Measurements from ENCODE around the gene GIPC2. TPM values are rescaled to one million over a fixed set of nuclear protein-coding genes. Genes with fewer than 3 reads are reported as not detected.
"Not testable (repeated sequence)": the region's sequence is repeated elsewhere in the genome, so short reads cannot be mapped to it uniquely, and the experiment has no call there.

The GIPC2 gene
- total RNA-seq, result 55.5 and 69.1 TPM in 2 replicates

- DNase-seq, result peak; percentile 65
These were observed at the start of gene GIPC2 for GRCh38 chr1:78045926-78046778. TSS of gene GIPC2 (plus strand) at chr1:78045966. CDS start at chr1:78046095, 129 bp downstream.

GRCh38 chr1:77996734-77997133 is 49.0 kb upstream of the GIPC2 start:
- no peak for DNase-seq

GRCh38 chr1:78000536-78000935 is 45.2 kb upstream of the GIPC2 start:
- DNase-seq, result not testable (repeated sequence)

- no peak for DNase-seq
These were observed 42.6 kb upstream of the GIPC2 start for GRCh38 chr1:78003070-78003746.

GRCh38 chr1:78003882-78004718 is 41.7 kb upstream of the GIPC2 start:
- peak; percentile 73 for DNase-seq

GRCh38 chr1:78004719-78005447 is 40.9 kb upstream of the GIPC2 start, which contains the start of gene DNAJB4:
TSS of gene DNAJB4 (plus strand) at chr1:78004939. CDS start at chr1:78005111, 172 bp downstream.
- peak; percentile 98 for DNase-seq

- DNase-seq, result no peak
These were observed 40.4 kb upstream of the GIPC2 start for GRCh38 chr1:78005448-78005722.

- DNase-seq, result peak; percentile 90
These were observed 40.0 kb upstream of the GIPC2 start for GRCh38 chr1:78005755-78006154.

- no peak for DNase-seq
These were observed 39.2 kb upstream of the GIPC2 start for GRCh38 chr1:78006521-78006920.

- DNase-seq, result no peak
These were observed 38.0 kb upstream of the GIPC2 start for GRCh38 chr1:78007677-78008341.

- DNase-seq, result no peak
These were observed 36.5 kb upstream of the GIPC2 start for GRCh38 chr1:78009276-78009675.

GRCh38 chr1:78009836-78010235 is 35.9 kb upstream of the GIPC2 start:
- DNase-seq, result no peak

- no peak for DNase-seq
These were observed 34.7 kb upstream of the GIPC2 start for GRCh38 chr1:78011050-78011449.

- no peak for DNase-seq
These were observed 30.6 kb upstream of the GIPC2 start for GRCh38 chr1:78015148-78015547.

GRCh38 chr1:78019024-78019423 is 26.7 kb upstream of the GIPC2 start:
- no peak for DNase-seq

- DNase-seq, result not testable (repeated sequence)
These were observed 24.6 kb upstream of the GIPC2 start for GRCh38 chr1:78021134-78021533.

- no peak for DNase-seq
These were observed 16.0 kb upstream of the GIPC2 start for GRCh38 chr1:78029793-78030192.

- DNase-seq, result no peak
These were observed 12.6 kb upstream of the GIPC2 start for GRCh38 chr1:78032996-78033796.

GRCh38 chr1:78033797-78034172 is 12.0 kb upstream of the GIPC2 start:
- DNase-seq, result no peak

- no peak for DNase-seq
These were observed 10.6 kb upstream of the GIPC2 start for GRCh38 chr1:78035121-78035520.

- DNase-seq, result no peak
These were observed 9.3 kb upstream of the GIPC2 start for GRCh38 chr1:78036450-78036849.

Data from dermis blood vessel endothelial cell (primary cell).